Effector memory CD4-positive, alpha-beta T cell (primary cell): ENCODE measurements around the gene TM6SF1.
A peak's percentile ranks its signal among the peaks of the same experiment; 100 is the strongest.

Source experiments
- DNase-seq, 3 donors: peaks; one replicate each; pipeline ENCODE4 v3.0.0-alpha.2; 2020
- H3K27ac ChIP-seq: 2 replicates; pipeline ENCODE4 v1.7.0; 2013; ENCODE audit warnings: mild to moderate bottlenecking, low read length, moderate library complexity; ENCODE audit not compliant: insufficient read depth, poor library complexity, severe bottlenecking
- H3K27me3 ChIP-seq: replicated peaks from 2 replicates; pipeline ENCODE4 v1.7.0; 2013; ENCODE audit warnings: mild to moderate bottlenecking, low read length; ENCODE audit not compliant: insufficient read depth, control insufficient read depth, poor library complexity, severe bottlenecking
- H3K36me3 ChIP-seq: 2 replicates; pipeline ENCODE4 v1.7.0; 2013; ENCODE audit warnings: mild to moderate bottlenecking, low read length, moderate library complexity; ENCODE audit not compliant: control insufficient read depth, insufficient read depth
- H3K4me1 ChIP-seq: 2 replicates; pipeline ENCODE4 v1.7.0; 2013; ENCODE audit warnings: low read length, mild to moderate bottlenecking; ENCODE audit not compliant: control insufficient read depth, insufficient read depth, poor library complexity, severe bottlenecking
- H3K4me3 ChIP-seq: 2 replicates; pipeline ENCODE4 v1.7.0; 2013; ENCODE audit warnings: low read length, low read depth, mild to moderate bottlenecking; ENCODE audit not compliant: insufficient read depth, poor library complexity, severe bottlenecking
- H3K9me3 ChIP-seq: 2 replicates; pipeline ENCODE4 v1.7.0; 2013; ENCODE audit warnings: mild to moderate bottlenecking, low read length, moderate library complexity; ENCODE audit not compliant: control insufficient read depth
- total RNA-seq, 3 donors: gene quantifications; one replicate each; lab custom pipeline; 2026; lab: John Stamatoyannopoulos, UW

TM6SF1 gene
- 0 to 0.19 (median 0.09) reads per million in 3 donors for total RNA-seq

GRCh38 chr15:83106994-83107840 is at the start of gene TM6SF1:
TM6SF1 (plus strand) TSS chr15:83107645; CDS start chr15:83107681, 36 bp downstream.
- peak within 1 kb of the TSS; percentile 36 for H3K4me3 ChIP-seq
- peaks cover 9% of the 10 kb centered on the region for H3K4me1 ChIP-seq
- no peaks in the 10 kb centered on the region for H3K36me3 ChIP-seq
- DNase-seq = no peak
- peaks cover 11% of the 10 kb centered on the region for H3K27me3 ChIP-seq
- H3K9me3 ChIP-seq = no peaks in the 10 kb centered on the region
- H3K27ac ChIP-seq = no peak within 1 kb of the TSS

- no peak overlapping the region for H3K4me3 ChIP-seq
- H3K27me3 ChIP-seq = no peaks in the 10 kb centered on the region
- H3K27ac ChIP-seq = no peak overlapping the region
- H3K9me3 ChIP-seq = no peaks in the 10 kb centered on the region
- H3K4me1 ChIP-seq = peaks cover 3% of the 10 kb centered on the region
- peaks cover 24% of the 10 kb centered on the region for H3K36me3 ChIP-seq
- no peak for DNase-seq
Observed at GRCh38 chr15:83057696-83058376, 49.6 kb upstream of the TM6SF1 start.

- DNase-seq = no peak
- Histone ChIP-seq H3K9me3 (no peaks in the 10 kb centered on the region), H3K4me1 (peaks cover 10% of the 10 kb centered on the region), H3K27ac (no peak overlapping the region), H3K36me3 (peaks cover 8% of the 10 kb centered on the region), H3K4me3 (no peak overlapping the region), H3K27me3 (no peaks in the 10 kb centered on the region)
Observed at GRCh38 chr15:83061680-83062079, 45.8 kb upstream of the TM6SF1 start.

GRCh38 chr15:83062768-83063180 is 44.7 kb upstream of the TM6SF1 start:
- H3K9me3 ChIP-seq = no peaks in the 10 kb centered on the region
- H3K27me3 ChIP-seq = no peaks in the 10 kb centered on the region
- no peak overlapping the region for H3K27ac ChIP-seq
- no peak overlapping the region for H3K4me3 ChIP-seq
- DNase-seq = no peak
- H3K4me1 ChIP-seq = peaks cover 10% of the 10 kb centered on the region
- H3K36me3 ChIP-seq = peaks cover 2% of the 10 kb centered on the region

- H3K4me1 ChIP-seq = peaks cover 10% of the 10 kb centered on the region
- H3K27ac ChIP-seq = no peak overlapping the region
- no peak for DNase-seq
- H3K27me3 ChIP-seq = no peaks in the 10 kb centered on the region
- H3K36me3 ChIP-seq = peaks cover 2% of the 10 kb centered on the region
- H3K9me3 ChIP-seq = no peaks in the 10 kb centered on the region
- H3K4me3 ChIP-seq = peak overlapping the region; percentile 5
Observed at GRCh38 chr15:83063551-83063950, 43.9 kb upstream of the TM6SF1 start.

- no peaks in the 10 kb centered on the region for H3K27me3 ChIP-seq
- H3K4me3 ChIP-seq = peak overlapping the region; percentile 92
- no peaks in the 10 kb centered on the region for H3K9me3 ChIP-seq
- peaks cover 10% of the 10 kb centered on the region for H3K4me1 ChIP-seq
- H3K36me3 ChIP-seq = peaks cover 2% of the 10 kb centered on the region
- DNase-seq = no peak
- no peak overlapping the region for H3K27ac ChIP-seq
Observed at GRCh38 chr15:83064859-83065258, 42.6 kb upstream of the TM6SF1 start.

GRCh38 chr15:83065431-83065830 is 42.0 kb upstream of the TM6SF1 start:
- Histone ChIP-seq H3K27me3 (no peaks in the 10 kb centered on the region), H3K27ac (peak overlapping the region; percentile 15), H3K4me1 (peaks cover 10% of the 10 kb centered on the region), H3K9me3 (no peaks in the 10 kb centered on the region), H3K36me3 (peaks cover 2% of the 10 kb centered on the region), H3K4me3 (peak overlapping the region; percentile 92)
- no peak for DNase-seq

GRCh38 chr15:83066034-83066733 is 41.3 kb upstream of the TM6SF1 start:
- DNase-seq = no peak

GRCh38 chr15:83066734-83067637 is 40.5 kb upstream of the TM6SF1 start, which contains the start of gene BTBD1:
BTBD1 (minus strand) TSS chr15:83067252; CDS start chr15:83067151, 101 bp downstream.
- H3K27ac ChIP-seq = peak within 1 kb of the TSS; percentile 72
- peak; percentile 55 to 67 (median 65) for DNase-seq
- no peaks in the 10 kb centered on the region for H3K9me3 ChIP-seq
- H3K4me3 ChIP-seq = peak within 1 kb of the TSS; percentile 92
- no peaks in the 10 kb centered on the region for H3K36me3 ChIP-seq
- no peaks in the 10 kb centered on the region for H3K27me3 ChIP-seq
- peaks cover 6% of the 10 kb centered on the region for H3K4me1 ChIP-seq

More at GRCh38 chr15:83066034-83066733, 41.3 kb upstream of the TM6SF1 start:
- no peaks in the 10 kb centered on the region for H3K9me3 ChIP-seq
- H3K27me3 ChIP-seq = no peaks in the 10 kb centered on the region
- peak overlapping the region; percentile 72 for H3K27ac ChIP-seq
- H3K36me3 ChIP-seq = peaks cover 2% of the 10 kb centered on the region
- H3K4me1 ChIP-seq = peaks cover 10% of the 10 kb centered on the region
- peak overlapping the region; percentile 92 for H3K4me3 ChIP-seq
